Stimulated activated naive CD4-positive, alpha-beta T cell (primary cell): ENCODE results near the gene MTR.

ENCODE experiments used
- DNase-seq, 6 experiments: peaks; one replicate each; lab custom pipeline; 2025; lab: John Stamatoyannopoulos, UW

The MTR gene

GRCh38 chr1:236864211-236864610 is 69.1 kb downstream of the MTR start:
- DNase-seq, result no peak

DNA sequence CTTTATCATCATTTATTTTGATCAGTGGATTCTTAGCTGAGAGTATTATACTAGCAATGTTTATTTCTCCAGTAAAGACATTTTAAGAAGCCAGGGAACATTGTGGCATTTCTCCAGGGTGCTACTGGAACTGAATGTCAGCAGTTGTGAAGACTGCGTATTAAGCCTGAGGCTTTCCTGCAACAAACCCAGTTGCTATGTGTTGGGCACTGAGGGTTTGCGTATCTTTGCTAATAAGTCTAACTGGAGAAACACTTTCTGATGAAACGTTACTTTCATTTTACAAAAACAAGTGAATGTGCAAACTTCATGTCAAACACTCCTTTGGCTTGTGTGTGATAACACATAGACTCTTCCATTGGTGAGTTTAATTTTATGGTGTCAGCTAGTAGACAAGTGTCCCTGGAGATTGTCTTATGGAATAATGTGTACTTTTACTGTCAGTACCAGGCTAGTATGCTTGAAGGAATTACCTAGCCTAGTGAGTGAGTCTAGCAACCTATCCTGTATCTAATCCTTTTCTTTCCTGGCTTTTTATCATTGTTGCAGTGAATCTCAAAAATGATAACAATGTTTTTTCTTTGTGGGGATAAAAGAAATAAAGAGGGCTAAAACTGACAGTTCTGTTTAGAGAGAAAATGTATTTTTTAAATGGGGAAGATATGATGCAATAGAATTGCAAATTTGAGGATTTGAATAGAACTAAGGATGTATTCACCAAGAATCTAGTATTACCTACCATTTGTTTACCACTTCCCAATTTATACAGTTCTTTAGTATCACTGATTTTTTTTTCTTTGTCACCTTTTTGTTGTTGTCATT is 70.1 kb downstream of the MTR start:
- no peak for DNase-seq

DNA sequence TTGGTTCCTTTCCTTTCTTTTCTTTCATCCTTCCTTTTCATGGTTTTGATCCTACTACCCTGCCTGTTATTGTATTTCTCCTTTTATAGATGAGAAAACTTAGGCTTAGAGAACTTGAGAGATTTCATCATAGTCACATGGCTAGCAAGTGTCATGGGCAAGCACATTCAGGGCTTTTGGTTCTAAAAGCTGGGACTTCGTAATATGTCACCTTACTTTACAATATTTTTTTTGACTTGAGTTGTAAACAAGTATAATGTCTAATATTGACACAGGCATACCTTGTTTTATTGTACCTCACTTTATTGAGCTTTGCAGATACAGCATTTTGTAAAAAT is 70.7 kb downstream of the MTR start:
- DNase-seq, result no peak

DNA sequence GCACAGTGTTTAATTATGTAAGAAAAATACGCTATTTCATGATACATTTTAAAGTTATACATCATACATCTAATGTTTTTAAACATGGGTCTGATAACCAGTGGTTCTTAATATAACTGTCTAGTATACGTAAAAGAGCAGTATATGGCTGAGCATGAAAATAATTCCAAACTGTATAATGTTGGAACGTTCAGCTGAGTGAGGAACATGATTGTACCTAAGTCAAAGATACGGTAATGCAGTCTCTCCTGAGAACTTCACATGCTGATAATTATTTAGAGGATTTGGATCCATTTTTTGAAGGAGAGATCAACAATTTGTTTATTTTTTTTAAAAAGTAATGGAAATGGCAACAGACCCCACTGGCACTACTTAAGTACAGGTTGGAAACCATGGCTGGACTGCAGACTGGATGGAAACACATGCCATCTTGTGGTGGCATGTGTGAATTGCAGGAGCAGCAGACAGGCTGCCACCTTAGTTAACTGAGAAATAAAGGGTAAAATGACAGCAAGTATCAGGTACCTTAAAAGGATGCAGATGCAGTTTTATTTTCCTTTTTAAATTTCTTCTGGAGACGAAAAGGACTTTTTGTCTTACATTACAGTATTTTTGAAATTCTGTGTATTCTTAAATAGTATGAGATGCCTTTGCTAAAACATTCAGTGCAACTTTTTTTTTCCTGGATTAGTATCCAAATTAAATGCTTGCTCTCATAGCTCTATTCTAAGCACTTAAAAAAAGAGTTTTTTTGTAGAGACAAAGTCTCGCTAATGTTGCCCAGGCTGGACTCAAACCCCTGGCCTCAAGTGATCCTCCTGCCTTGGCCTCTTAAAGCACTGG is 73.8 kb downstream of the MTR start:
- peak in 3 of 6 experiments; percentile 31 to 52 (median 46) for DNase-seq

GRCh38 chr1:236869911-236870310 is 74.8 kb downstream of the MTR start:
- no peak for DNase-seq

- no peak for DNase-seq
Measured at GRCh38 chr1:236870721-236871120, 75.6 kb downstream of the MTR start.

GRCh38 chr1:236872075-236872666 is 77.1 kb downstream of the MTR start:
- DNase-seq, result no peak

DNA sequence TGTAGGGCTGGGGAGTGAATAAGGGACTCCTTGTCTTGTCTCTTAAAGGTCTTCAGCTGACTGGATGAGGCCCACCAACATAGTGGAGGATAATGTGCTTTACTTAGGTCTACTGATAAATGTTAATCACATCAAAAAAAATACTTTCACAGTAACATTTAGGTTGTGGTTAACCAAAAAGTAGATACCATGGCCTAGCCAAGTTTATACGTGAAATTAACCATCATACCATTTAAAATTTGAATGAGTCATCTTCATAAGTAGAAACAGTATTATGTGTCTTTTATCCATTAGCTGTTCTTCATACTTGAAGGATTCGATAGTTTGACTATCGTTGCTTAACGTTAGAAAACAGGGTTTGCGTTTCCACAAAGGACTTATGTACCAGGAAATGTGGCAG is 80.9 kb downstream of the MTR start:
- no peak for DNase-seq

GRCh38 chr1:236877661-236878060 is 82.6 kb downstream of the MTR start:
- no peak for DNase-seq

DNA sequence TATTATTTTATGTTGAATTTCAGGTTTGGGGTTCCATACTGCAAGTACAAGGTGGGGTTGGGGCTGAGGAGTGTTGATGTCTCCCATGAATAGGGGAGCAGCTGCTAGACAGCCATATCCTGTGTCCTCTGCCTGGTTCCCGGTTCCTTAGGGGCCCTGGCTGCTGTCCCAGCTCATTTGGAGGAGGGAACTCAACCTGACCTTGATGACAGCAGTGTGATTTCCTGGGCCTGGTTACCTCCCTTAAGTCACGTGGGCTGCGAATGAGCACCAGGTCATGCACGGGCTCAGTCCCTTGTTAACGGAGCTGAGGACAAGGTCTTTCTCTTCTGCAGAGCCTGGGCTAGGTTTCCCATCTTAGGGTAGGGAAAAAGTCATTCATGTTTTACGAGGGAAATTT is 85.1 kb downstream of the MTR start:
- no peak for DNase-seq

GRCh38 chr1:236882678-236883077 is 87.6 kb downstream of the MTR start:
- DNase-seq, result no peak

DNA sequence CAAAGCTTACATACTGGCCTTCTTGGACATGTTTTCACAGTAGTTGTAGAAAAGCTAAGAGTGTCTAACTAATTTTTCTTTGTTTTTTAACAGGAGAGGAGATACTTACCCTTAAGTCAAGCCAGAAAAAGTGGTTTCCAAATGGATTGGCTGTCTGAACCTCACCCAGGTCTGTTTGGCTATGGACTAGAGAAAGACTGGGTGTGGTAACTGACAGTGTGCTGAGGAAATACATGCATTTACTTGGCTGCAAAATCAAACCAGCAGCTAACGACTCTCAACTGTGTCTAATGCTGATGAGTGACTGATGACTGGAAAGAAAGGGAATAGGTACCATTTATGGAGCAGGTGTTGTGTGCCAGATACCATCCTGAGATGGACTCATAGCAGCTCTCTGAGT is 91.1 kb downstream of the MTR start:
- no peak for DNase-seq

DNA sequence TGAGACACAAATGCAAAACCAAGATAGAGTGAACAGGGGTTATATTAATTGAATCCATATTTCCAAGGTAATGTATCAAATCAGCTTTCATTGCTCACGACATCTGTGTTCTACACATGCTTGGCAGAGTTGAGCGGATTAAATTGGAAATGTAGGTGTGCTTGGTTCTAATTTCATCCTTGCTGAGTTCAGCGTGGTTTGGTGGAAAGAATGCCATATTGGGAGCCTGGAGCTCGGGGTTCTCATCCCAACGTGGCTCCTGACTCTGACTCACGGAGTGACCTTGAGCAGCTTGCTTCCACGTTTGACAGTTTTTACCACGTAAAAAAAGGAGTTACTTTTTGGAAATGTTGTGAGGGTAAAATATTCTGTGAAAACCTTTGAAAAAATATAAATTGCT is 92.0 kb downstream of the MTR start:
- no peak for DNase-seq

DNA sequence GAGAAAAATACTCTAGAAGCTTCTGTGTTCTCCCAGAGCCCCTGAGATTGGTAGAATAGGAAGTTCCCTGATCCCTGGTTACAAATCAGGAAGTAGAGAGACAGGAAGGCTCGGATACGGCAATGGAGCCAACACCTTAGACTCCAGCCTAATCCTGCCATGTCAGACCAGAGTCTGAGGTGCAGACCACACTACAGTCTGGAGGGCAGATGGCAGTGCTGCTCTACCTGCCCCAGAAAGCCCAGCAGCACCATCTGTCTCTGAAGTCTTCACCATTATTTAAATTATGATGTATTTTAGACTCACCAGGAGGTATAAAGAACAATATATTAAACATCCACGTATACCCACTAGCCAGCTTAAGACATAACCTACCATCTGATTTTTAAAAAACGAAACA is 93.0 kb downstream of the MTR start:
- no peak for DNase-seq

DNA sequence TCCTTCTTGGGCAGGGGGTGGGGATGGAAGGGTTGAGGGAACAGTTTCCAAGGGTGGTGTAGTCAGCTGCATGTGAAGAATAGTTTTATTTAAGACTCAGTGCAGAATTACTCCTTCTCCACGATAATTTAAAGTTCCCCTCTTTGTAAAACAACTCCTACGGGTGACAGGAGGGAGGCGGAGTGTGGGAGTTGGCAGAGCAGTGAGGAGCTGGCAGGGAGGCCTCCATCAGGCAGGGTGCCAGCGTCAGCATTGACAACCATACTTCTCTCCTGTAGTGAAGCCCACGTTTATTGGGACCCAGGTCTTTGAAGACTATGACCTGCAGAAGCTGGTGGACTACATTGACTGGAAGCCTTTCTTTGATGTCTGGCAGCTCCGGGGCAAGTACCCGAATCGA is 93.8 kb downstream of the MTR start:
- DNase-seq, result no peak

- DNase-seq, result no peak
Measured at GRCh38 chr1:236890152-236891056, 95.3 kb downstream of the MTR start.

DNA sequence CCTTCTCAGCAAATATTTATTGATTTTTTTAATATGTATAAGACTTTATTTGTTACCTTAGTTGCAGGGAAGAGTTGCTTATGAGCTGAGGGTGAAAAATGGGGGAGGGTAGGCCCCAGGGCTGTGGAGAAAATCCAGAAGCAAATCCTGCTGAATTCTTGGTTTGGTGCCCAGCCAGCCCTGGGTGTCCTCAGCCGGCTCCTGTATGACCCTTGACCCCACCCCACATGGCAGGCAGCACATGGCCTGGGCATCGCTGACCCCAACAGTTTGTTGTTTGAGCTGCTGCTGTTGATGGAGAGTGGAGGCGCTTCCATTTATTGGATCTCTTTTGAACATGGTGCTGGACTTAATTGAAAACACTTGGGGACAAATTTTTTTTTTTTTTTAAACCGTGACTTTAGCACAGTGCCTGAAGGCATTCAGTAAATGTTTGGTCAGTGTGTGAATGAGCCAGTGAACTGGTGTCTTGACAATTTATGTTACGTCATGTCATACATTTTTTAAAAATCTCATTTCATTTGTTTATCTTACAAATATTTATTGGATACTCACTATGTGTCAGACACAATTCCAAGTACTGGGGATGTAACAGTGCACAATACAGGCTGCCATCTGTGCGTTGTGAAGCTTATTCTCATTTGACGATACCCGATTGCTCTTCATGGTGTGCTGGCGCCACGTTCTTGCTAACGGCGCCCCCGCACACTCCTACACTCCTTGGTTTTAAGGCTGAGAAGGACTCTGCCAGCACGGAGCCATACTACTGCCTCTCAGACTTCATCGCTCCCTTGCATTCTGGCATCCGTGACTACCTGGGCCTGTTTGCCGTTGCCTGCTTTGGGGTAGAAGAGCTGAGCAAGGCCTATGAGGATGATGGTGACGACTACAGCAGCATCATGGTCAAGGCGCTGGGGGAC is 98.8 kb downstream of the MTR start:
- no peak for DNase-seq

GRCh38 chr1:236895665-236896387 is 100.7 kb downstream of the MTR start:
- DNase-seq, result no peak

DNA sequence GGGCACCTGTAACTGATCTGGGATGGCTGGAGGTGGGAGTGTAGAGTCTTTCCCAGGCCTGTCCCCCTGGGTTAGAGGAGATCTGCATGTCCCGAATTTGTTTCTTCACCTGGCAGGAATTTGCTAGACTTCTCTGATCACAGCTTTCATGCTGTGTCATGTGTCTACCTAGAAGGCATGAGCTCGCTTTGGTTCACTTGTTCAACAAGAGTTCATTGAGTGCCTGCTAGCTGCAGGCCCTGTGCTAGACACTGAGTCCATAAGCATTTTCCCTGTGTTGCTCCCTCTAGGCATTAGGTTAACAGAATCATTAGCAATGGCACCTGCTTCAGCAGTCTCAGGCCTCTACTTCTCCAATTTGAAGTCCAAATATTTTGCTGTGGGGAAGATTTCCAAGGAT is 101.6 kb downstream of the MTR start:
- DNase-seq, result no peak
